T-helper 2 cell treated with Interferon-gamma antibody and Interleukin-4, amounts not matched to agents 5 μg/mL and 100 μg/mL, for 36 hours (primary cell): ENCODE measurements around the gene APH1B.

ENCODE experiments used
- DNase-seq: peaks from one replicate; pipeline ENCODE4 v3.0.0; 2021; ENCODE audit warnings: low spot score
- H3K27ac Mint-ChIP-seq: one replicate; pipeline ENCODE4 v1.8.0; 2021; ENCODE audit warnings: mild to moderate bottlenecking, mixed read lengths
- H3K27me3 Mint-ChIP-seq: one replicate; pipeline ENCODE4 v1.8.0; 2021; ENCODE audit warnings: low read depth, mixed read lengths
- H3K36me3 Mint-ChIP-seq: one replicate; pipeline ENCODE4 v1.8.0; 2021; ENCODE audit warnings: low read depth, mixed read lengths
- H3K4me1 Mint-ChIP-seq: one replicate; pipeline ENCODE4 v1.8.0; 2021; ENCODE audit warnings: low read depth, mixed read lengths
- H3K4me3 Mint-ChIP-seq: one replicate; pipeline ENCODE4 v1.8.0; 2022; ENCODE audit warnings: mild to moderate bottlenecking, moderate library complexity, mixed read lengths
- H3K9me3 Mint-ChIP-seq: one replicate; pipeline ENCODE4 v1.8.0; 2021; ENCODE audit warnings: mixed read lengths

APH1B gene

GRCh38 chr15:63243101-63243500 is 34.3 kb upstream of the APH1B start:
- Mint-ChIP-seq H3K9me3 (no peaks in the 10 kb centered on the region), H3K36me3 (peaks cover 49% of the 10 kb centered on the region), H3K4me1 (peaks cover 46% of the 10 kb centered on the region), H3K4me3 (no peak overlapping the region), H3K27me3 (no peaks in the 10 kb centered on the region), H3K27ac (peak overlapping the region; percentile 42)
- DNase-seq, result no peak

- peak overlapping the region; percentile 44 for H3K4me3 Mint-ChIP-seq
- H3K27me3 Mint-ChIP-seq, result no peaks in the 10 kb centered on the region
- H3K4me1 Mint-ChIP-seq, result peaks cover 40% of the 10 kb centered on the region
- H3K36me3 Mint-ChIP-seq, result peaks cover 50% of the 10 kb centered on the region
- no peaks in the 10 kb centered on the region for H3K9me3 Mint-ChIP-seq
- H3K27ac Mint-ChIP-seq, result peak overlapping the region; percentile 53
- no peak for DNase-seq
Observed at GRCh38 chr15:63243776-63244175, 33.6 kb upstream of the APH1B start.

DNA sequence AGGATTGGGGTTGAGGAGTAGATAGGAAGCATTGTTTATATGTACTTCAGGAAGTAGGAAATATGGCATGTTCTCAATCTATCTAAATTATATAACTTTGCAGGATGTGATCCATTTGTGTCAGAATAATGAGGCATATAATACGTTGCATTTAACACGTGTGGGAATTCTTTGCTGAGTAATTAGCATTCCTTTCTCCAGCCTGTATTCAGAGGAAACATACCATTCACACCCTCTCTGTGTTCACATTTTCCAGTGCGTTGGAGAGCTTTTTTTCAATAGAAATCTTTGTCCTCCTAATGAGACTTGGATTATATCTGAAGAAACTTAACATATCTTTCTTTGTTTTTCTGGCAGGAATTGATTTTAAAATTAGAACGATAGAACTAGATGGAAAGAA is 33.0 kb upstream of the APH1B start:
- Mint-ChIP-seq H3K27ac (peak overlapping the region; percentile 79), H3K4me1 (peaks cover 39% of the 10 kb centered on the region), H3K4me3 (peak overlapping the region; percentile 64), H3K9me3 (no peaks in the 10 kb centered on the region), H3K27me3 (no peaks in the 10 kb centered on the region), H3K36me3 (peaks cover 55% of the 10 kb centered on the region)
- DNase-seq, result no peak

DNA sequence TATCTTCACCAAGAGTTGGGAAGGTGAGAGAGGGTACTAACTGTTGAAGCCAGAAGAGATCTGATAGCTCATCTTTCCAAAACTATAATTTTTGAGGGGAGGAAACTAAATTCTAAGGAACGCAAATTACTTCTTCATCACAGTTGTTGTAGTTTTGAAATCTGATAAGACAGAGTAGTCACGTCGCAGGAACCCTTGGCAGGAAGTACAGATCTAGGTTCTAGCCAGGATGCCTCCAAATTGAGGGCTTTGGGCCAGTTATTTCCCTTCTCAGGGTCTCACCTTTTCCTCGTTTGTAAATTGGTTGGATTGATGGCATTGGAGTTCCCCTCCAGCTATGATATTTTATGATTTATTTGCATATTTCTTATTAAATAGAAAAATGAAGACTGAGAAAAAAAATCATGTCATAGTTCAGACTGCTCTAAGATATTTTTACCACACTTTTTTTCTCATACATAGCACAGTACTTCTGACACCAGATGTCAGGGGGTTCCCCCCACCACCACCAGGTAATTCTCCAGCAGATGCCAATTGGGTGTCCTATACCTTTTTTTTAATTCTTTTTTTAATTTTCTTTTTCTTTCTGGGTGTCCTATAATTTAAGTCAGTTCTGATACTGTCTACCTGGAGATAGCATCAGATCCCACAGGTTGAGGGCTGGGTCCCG is 32.3 kb upstream of the APH1B start:
- no peaks in the 10 kb centered on the region for H3K27me3 Mint-ChIP-seq
- H3K9me3 Mint-ChIP-seq, result no peaks in the 10 kb centered on the region
- no peak for DNase-seq
- H3K36me3 Mint-ChIP-seq, result peaks cover 54% of the 10 kb centered on the region
- peak overlapping the region; percentile 64 for H3K4me3 Mint-ChIP-seq
- peak overlapping the region; percentile 79 for H3K27ac Mint-ChIP-seq
- H3K4me1 Mint-ChIP-seq, result peaks cover 37% of the 10 kb centered on the region

- Mint-ChIP-seq H3K36me3 (peaks cover 71% of the 10 kb centered on the region), H3K4me1 (peaks cover 39% of the 10 kb centered on the region), H3K27me3 (no peaks in the 10 kb centered on the region), H3K4me3 (no peak overlapping the region), H3K9me3 (no peaks in the 10 kb centered on the region), H3K27ac (peak overlapping the region; percentile 19)
- DNase-seq, result no peak
Observed at GRCh38 chr15:63246691-63247469, 30.5 kb upstream of the APH1B start.

- H3K36me3 Mint-ChIP-seq, result peaks cover 63% of the 10 kb centered on the region
- H3K4me3 Mint-ChIP-seq, result no peak overlapping the region
- peaks cover 23% of the 10 kb centered on the region for H3K4me1 Mint-ChIP-seq
- H3K27ac Mint-ChIP-seq, result peak overlapping the region; percentile 27
- H3K27me3 Mint-ChIP-seq, result no peaks in the 10 kb centered on the region
- DNase-seq, result no peak
- H3K9me3 Mint-ChIP-seq, result no peaks in the 10 kb centered on the region
Observed at GRCh38 chr15:63250312-63250965, 27.0 kb upstream of the APH1B start.

DNA sequence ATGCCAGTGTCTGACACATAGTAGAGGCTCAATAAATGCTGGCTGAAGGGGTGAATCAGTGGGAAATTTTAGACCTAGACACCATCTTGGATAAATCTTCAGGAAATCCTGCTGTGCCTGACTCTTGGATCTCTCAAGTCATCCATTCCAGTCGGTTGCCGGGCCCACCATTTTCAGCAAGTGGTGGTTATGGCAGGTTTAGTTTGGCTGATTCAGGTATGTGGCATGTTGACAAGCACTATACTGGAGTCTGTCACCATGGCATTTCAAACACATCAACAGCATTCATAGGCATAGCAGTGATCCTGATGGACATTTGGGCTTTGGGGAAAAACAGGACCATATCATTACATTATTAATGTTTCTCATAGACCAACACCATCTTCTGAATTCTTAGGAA is 25.7 kb upstream of the APH1B start:
- no peak for DNase-seq
- Mint-ChIP-seq H3K36me3 (peaks cover 60% of the 10 kb centered on the region), H3K27ac (no peak overlapping the region), H3K9me3 (no peaks in the 10 kb centered on the region), H3K27me3 (no peaks in the 10 kb centered on the region), H3K4me1 (peaks cover 22% of the 10 kb centered on the region), H3K4me3 (no peak overlapping the region)

DNA sequence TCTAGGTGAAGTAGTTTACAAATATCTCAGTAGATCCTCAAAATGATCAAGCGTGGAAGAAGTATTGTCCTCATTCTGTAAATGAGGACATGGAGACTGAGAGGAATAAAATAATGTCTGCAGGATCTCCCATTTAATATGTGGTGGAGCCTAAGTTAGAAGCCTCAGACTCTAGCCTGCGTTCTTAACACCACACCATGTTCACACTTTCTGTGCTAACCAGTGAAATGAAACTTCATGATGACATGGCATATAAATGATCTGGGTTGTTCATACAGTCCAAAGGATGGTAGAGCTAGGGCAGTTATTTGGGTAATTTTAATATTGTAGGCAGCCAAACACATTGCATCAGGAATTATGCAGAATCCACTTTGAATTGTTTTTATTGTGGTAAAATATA is 25.1 kb upstream of the APH1B start:
- H3K4me1 Mint-ChIP-seq, result peaks cover 20% of the 10 kb centered on the region

DNA sequence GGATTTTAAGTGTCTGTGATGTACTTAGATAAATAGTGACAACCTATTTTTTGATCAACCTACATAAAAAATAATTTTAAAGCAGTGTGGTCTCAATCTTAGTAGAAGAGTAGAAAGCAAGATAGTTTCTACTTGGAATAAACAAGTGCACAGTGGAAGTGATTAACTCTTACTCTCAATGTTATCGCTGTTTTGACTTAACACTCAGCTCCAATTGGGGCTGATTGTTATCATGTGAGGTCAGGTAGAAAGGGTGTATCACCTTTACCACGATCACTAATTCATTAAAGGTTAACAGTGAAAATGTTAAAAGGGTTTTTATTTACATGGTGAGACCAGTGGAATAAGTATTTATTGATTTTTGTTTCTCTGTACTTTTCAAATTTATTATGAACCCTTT is 22.4 kb upstream of the APH1B start:
- Mint-ChIP-seq H3K4me3 (no peak overlapping the region), H3K4me1 (peaks cover 16% of the 10 kb centered on the region), H3K36me3 (peaks cover 58% of the 10 kb centered on the region), H3K9me3 (no peaks in the 10 kb centered on the region), H3K27me3 (no peaks in the 10 kb centered on the region), H3K27ac (no peak overlapping the region)
- DNase-seq, result no peak

More for the DNA sequence above, 25.1 kb upstream of the APH1B start:
- Mint-ChIP-seq H3K4me3 (no peak overlapping the region), H3K36me3 (peaks cover 57% of the 10 kb centered on the region), H3K27ac (no peak overlapping the region), H3K9me3 (no peaks in the 10 kb centered on the region), H3K27me3 (no peaks in the 10 kb centered on the region)
- DNase-seq, result no peak

GRCh38 chr15:63255489-63255990 is 21.9 kb upstream of the APH1B start:
- Mint-ChIP-seq H3K36me3 (peaks cover 56% of the 10 kb centered on the region), H3K27me3 (no peaks in the 10 kb centered on the region), H3K27ac (peak overlapping the region; percentile 23), H3K4me1 (peaks cover 11% of the 10 kb centered on the region), H3K9me3 (no peaks in the 10 kb centered on the region), H3K4me3 (no peak overlapping the region)
- no peak for DNase-seq

DNA sequence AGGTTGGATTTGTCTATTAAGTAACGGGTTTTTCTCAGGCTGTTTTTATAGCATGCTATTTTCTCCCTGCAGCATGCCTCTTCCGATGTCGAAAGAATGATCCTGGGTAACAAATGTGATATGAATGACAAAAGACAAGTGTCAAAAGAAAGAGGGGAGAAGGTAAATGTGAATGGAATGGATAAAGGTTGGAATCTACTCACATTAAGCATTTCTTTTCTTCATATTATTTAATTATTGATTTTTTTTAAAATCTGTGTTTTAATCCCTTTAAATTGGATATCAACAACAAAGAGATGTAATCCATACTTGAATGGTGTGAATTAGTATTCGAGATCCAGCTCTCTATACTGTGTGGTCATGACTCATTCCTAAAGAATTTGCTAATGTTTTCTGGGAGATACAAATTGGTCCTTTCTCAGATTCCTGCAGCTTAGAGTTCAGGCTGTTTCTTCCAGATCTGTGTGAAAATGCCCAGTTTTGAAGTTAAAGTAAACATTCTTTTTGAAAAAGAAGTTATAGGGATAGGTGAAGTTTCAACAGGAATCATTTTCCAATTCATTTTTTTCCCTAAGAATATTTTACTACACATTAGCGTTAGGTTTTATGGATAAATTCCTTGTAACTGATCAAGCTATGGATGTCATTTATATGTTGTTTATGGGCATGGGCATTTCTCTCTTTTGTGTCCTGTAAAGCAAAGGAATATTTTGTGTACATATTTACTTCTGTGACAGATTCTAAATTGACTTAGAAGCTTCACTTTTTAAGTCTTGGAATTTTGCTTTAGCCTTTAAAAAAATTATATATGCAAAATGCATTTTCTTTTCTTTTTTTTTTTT is 20.8 kb upstream of the APH1B start:
- H3K27me3 Mint-ChIP-seq, result no peaks in the 10 kb centered on the region
- H3K27ac Mint-ChIP-seq, result no peak overlapping the region
- DNase-seq, result no peak
- H3K36me3 Mint-ChIP-seq, result peaks cover 52% of the 10 kb centered on the region
- H3K4me3 Mint-ChIP-seq, result no peak overlapping the region
- peaks cover 11% of the 10 kb centered on the region for H3K4me1 Mint-ChIP-seq
- H3K9me3 Mint-ChIP-seq, result no peaks in the 10 kb centered on the region

- H3K4me3 Mint-ChIP-seq, result no peak overlapping the region
- DNase-seq, result no peak
- H3K4me1 Mint-ChIP-seq, result peaks cover 9% of the 10 kb centered on the region
- H3K27ac Mint-ChIP-seq, result no peak overlapping the region
- H3K9me3 Mint-ChIP-seq, result no peaks in the 10 kb centered on the region
- peaks cover 57% of the 10 kb centered on the region for H3K36me3 Mint-ChIP-seq
- no peaks in the 10 kb centered on the region for H3K27me3 Mint-ChIP-seq
Observed at GRCh38 chr15:63258658-63259057, 18.7 kb upstream of the APH1B start.

GRCh38 chr15:63260791-63261190 is 16.6 kb upstream of the APH1B start:
- Mint-ChIP-seq H3K27me3 (no peaks in the 10 kb centered on the region), H3K9me3 (no peaks in the 10 kb centered on the region), H3K27ac (no peak overlapping the region), H3K36me3 (peaks cover 59% of the 10 kb centered on the region), H3K4me3 (no peak overlapping the region), H3K4me1 (peaks cover 3% of the 10 kb centered on the region)
- DNase-seq, result no peak
